ENCODE data around the gene GRIN2A. TPM values are rescaled to one million over a fixed set of nuclear protein-coding genes. Genes with fewer than 3 reads are reported as not detected.

GRIN2A gene
- total RNA-seq, 1 donor from 2014 or later, result not detected

DNA sequence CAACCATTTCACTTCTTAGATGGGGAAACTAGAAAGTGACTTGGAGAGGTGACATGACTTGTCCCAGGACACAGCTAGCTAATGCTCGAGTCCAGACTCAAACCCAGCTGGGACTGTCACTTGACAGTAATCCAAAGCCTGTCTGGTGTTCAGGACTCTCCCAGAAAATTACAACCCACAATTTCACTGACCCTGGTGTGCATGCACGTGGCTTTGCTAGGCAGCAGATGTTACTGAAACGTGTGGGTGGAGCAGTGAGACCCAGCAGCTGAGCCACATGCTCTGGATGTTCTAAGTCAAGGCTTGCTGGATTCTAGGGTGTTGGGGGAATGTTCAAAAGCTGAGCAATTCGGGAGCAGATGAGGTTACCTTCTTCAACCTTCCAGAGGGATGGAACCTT is 364.6 kb downstream of the GRIN2A start:
- Mint-ChIP-seq H3K27me3 (ENCODE audit: unreplicated experiment) (no peaks in the 10 kb centered on the region), H3K36me3 (ENCODE audit: unreplicated experiment) (no peaks in the 10 kb centered on the region), H3K27ac (ENCODE audit: unreplicated experiment) (no peak overlapping the region), H3K4me3 (ENCODE audit: unreplicated experiment) (no peak overlapping the region), H3K9me3 (ENCODE audit: unreplicated experiment) (no peaks in the 10 kb centered on the region), H3K4me1 (ENCODE audit: unreplicated experiment) (no peaks in the 10 kb centered on the region)
- DNase-seq (ENCODE audit: extremely low spot score, unreplicated experiment), result no peak
- TF ChIP-seq, protein P1, sequence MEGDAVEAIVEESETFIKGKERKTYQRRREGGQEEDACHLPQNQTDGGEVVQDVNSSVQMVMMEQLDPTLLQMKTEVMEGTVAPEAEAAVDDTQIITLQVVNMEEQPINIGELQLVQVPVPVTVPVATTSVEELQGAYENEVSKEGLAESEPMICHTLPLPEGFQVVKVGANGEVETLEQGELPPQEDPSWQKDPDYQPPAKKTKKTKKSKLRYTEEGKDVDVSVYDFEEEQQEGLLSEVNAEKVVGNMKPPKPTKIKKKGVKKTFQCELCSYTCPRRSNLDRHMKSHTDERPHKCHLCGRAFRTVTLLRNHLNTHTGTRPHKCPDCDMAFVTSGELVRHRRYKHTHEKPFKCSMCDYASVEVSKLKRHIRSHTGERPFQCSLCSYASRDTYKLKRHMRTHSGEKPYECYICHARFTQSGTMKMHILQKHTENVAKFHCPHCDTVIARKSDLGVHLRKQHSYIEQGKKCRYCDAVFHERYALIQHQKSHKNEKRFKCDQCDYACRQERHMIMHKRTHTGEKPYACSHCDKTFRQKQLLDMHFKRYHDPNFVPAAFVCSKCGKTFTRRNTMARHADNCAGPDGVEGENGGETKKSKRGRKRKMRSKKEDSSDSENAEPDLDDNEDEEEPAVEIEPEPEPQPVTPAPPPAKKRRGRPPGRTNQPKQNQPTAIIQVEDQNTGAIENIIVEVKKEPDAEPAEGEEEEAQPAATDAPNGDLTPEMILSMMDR (IDR thresholded peaks at IDR 0.05), result no peak

DNA sequence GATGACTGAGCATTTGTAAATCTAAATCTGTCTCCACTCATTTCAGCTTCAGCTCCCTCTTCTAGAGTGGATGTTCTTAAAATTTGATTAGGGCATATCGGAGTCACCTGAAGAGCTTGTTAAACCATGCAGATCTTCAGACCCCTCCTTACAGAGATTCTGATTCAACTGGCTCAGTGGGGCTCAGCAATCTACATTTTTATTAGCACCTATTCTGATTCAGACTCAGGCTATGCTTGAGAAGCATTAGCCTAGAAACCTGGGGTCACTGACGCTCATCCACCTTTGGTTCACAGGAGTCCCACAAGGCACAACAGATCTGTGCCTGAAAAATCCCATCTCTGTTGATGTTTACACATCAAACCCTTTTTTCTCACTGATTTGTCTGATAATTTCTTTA is 365.6 kb downstream of the GRIN2A start:
- H3K27me3 Mint-ChIP-seq (ENCODE audit: unreplicated experiment), result no peaks in the 10 kb centered on the region
- no peak overlapping the region for H3K27ac Mint-ChIP-seq (ENCODE audit: unreplicated experiment)
- no peaks in the 10 kb centered on the region for H3K9me3 Mint-ChIP-seq (ENCODE audit: unreplicated experiment)
- no peaks in the 10 kb centered on the region for H3K4me1 Mint-ChIP-seq (ENCODE audit: unreplicated experiment)
- TF ChIP-seq, protein P1 (IDR thresholded peaks at IDR 0.05), result no peak
- no peak overlapping the region for H3K4me3 Mint-ChIP-seq (ENCODE audit: unreplicated experiment)
- no peaks in the 10 kb centered on the region for H3K36me3 Mint-ChIP-seq (ENCODE audit: unreplicated experiment)
- no peak for DNase-seq (ENCODE audit: extremely low spot score, unreplicated experiment)

DNA sequence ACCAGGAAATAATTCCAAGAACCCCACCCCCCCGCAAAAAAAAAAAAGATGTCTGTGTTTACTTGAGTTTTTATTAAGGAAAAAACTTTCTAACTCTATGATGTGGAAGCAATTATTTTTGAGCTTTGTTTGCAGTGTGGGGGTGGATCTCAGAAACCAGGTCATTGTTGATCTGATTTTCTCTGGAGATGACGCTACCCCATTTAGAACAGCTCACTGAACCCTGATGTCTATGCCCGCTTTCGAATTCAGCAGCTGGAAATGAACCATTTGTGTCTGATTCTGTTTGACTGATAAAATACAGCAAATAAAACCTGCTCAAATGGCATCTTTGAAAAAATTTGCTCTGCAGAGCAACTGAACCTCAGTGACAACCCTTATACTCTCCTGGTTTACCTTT is 368.6 kb downstream of the GRIN2A start:
- Mint-ChIP-seq H3K4me1 (ENCODE audit: unreplicated experiment) (no peaks in the 10 kb centered on the region), H3K9me3 (ENCODE audit: unreplicated experiment) (no peaks in the 10 kb centered on the region), H3K36me3 (ENCODE audit: unreplicated experiment) (no peaks in the 10 kb centered on the region), H3K4me3 (ENCODE audit: unreplicated experiment) (no peak overlapping the region), H3K27ac (ENCODE audit: unreplicated experiment) (no peak overlapping the region), H3K27me3 (ENCODE audit: unreplicated experiment) (no peaks in the 10 kb centered on the region)
- TF ChIP-seq, protein P1 (IDR thresholded peaks at IDR 0.05), result no peak
- no peak for DNase-seq (ENCODE audit: extremely low spot score, unreplicated experiment)

DNA sequence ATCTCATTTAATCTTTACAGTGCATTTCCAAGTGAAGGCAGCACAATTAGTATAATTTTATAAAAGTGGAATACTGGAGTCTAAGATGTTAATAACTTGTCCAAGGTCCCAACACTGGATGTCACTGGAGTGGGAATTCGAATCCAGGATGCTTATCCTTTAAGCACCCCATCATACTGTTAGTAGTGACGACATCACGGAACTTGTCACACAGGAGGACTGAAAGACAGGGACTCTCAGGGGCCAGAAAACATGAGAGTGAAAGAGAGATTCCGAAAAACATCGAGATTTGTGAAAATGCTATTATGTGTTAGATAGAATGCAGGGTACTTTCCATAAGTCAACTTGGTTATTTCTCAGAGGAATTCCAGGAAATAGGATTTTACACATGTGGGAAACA is 374.0 kb downstream of the GRIN2A start:
- no peak overlapping the region for H3K4me3 Mint-ChIP-seq (ENCODE audit: unreplicated experiment)
- H3K27ac Mint-ChIP-seq (ENCODE audit: unreplicated experiment), result no peak overlapping the region
- peaks cover 7% of the 10 kb centered on the region for H3K9me3 Mint-ChIP-seq (ENCODE audit: unreplicated experiment)
- no peaks in the 10 kb centered on the region for H3K27me3 Mint-ChIP-seq (ENCODE audit: unreplicated experiment)
- DNase-seq (ENCODE audit: extremely low spot score, unreplicated experiment), result no peak
- no peaks in the 10 kb centered on the region for H3K4me1 Mint-ChIP-seq (ENCODE audit: unreplicated experiment)
- TF ChIP-seq, protein P1 (IDR thresholded peaks at IDR 0.05), result no peak
- H3K36me3 Mint-ChIP-seq (ENCODE audit: unreplicated experiment), result no peaks in the 10 kb centered on the region

DNA sequence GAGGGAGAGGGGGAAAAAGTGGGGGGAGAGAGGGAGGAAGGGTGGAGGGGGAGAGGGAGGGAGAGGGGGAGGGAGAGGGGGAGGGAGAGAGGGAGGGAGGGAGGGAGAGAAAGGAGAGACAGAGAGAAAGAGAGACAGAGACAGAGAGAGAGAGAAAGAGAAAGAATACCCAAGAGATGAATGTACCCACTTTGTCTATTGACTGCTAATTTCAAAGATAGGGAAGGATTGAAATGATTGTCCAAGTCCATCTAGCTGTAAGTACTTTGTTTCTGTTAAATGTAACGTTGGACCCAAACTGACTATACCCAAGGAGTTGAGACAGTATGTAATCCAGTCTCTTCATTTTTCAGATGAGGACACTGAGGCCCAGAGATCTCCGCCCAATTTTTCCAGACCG is 374.9 kb downstream of the GRIN2A start:
- no peaks in the 10 kb centered on the region for H3K36me3 Mint-ChIP-seq (ENCODE audit: unreplicated experiment)
- TF ChIP-seq, protein P1 (IDR thresholded peaks at IDR 0.05), result no peak
- peaks cover 7% of the 10 kb centered on the region for H3K9me3 Mint-ChIP-seq (ENCODE audit: unreplicated experiment)
- H3K4me3 Mint-ChIP-seq (ENCODE audit: unreplicated experiment), result no peak overlapping the region
- H3K27me3 Mint-ChIP-seq (ENCODE audit: unreplicated experiment), result no peaks in the 10 kb centered on the region
- no peak for DNase-seq (ENCODE audit: extremely low spot score, unreplicated experiment)
- no peak overlapping the region for H3K27ac Mint-ChIP-seq (ENCODE audit: unreplicated experiment)
- H3K4me1 Mint-ChIP-seq (ENCODE audit: unreplicated experiment), result no peaks in the 10 kb centered on the region
